22Rv1 (cell line): ENCODE results near the gene ABCC4.

ENCODE experiments used
- ZFX ChIP-seq: fragments of 450-650 bp; IDR thresholded peaks from 2 replicates; pipeline ENCODE4 v1.6.1; 2017; ENCODE audit warnings: antibody characterized with exemption, borderline replicate concordance
- TF ChIP-seq, protein P1 (sequence below): fragments of 450-650 bp; IDR thresholded peaks from 2 replicates; pipeline ENCODE4 v1.5.1; 2017; ENCODE audit warnings: mild to moderate bottlenecking

GRCh38 chr13:95007322-95007721 is 293.9 kb downstream of the ABCC4 start:
- TF ChIP-seq, protein P1, sequence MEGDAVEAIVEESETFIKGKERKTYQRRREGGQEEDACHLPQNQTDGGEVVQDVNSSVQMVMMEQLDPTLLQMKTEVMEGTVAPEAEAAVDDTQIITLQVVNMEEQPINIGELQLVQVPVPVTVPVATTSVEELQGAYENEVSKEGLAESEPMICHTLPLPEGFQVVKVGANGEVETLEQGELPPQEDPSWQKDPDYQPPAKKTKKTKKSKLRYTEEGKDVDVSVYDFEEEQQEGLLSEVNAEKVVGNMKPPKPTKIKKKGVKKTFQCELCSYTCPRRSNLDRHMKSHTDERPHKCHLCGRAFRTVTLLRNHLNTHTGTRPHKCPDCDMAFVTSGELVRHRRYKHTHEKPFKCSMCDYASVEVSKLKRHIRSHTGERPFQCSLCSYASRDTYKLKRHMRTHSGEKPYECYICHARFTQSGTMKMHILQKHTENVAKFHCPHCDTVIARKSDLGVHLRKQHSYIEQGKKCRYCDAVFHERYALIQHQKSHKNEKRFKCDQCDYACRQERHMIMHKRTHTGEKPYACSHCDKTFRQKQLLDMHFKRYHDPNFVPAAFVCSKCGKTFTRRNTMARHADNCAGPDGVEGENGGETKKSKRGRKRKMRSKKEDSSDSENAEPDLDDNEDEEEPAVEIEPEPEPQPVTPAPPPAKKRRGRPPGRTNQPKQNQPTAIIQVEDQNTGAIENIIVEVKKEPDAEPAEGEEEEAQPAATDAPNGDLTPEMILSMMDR, result no peak
- TF ChIP-seq ZFX, result no peak
